Tibial artery (tissue), 4 donors: Measurements from ENCODE around the gene GRB10.
A peak's percentile ranks its signal among the peaks of the same experiment; 100 is the strongest.

Experiments used
- DNase-seq, 2 donors: peaks; one replicate each; pipeline ENCODE4 v3.0.0-alpha.2; 2019
- H3K27ac ChIP-seq, 2 donors: fragments of 200-600 bp; sonication (generic) in 1 of 2; 1 replicate in 1 of 2; 2 replicates in 1 of 2; pipeline ENCODE4 v1.5.1; 2018 to 2019; ENCODE audit warnings: mild to moderate bottlenecking in 1 of 2
- H3K27me3 ChIP-seq, 2 donors: fragments of 200-600 bp; sonication (generic) in 1 of 2; one replicate each; pipeline versions ENCODE4 v1.5.1 to v1.6.0; 2016 to 2019
- H3K36me3 ChIP-seq, 3 donors: fragments of 200-600 bp; sonication (generic) in 2 of 3; one replicate each; pipeline ENCODE4 v1.5.1; 2016 to 2019; ENCODE audit warnings: mild to moderate bottlenecking in 2 of 3
- H3K4me1 ChIP-seq, 4 donors: fragments of 200-600 bp; sonication (generic) in 2 of 4; 1 replicate in 3 of 4; 2 replicates in 1 of 4; pipeline ENCODE4 v1.5.1; 2016 to 2019
- H3K4me3 ChIP-seq, 2 donors: fragments of 200-600 bp; sonication (generic) in 1 of 2; 1 replicate in 1 of 2; 2 replicates in 1 of 2; pipeline ENCODE4 v1.5.1; 2018 to 2019; ENCODE audit warnings: mild to moderate bottlenecking in 2 of 2
- H3K9me3 ChIP-seq, 3 donors: fragments of 200-600 bp; sonication (generic) in 1 of 3; one replicate each; pipeline ENCODE4 v1.5.1; 2016 to 2019
- intact Hi-C: fragments of 100-400 bp; cut with DNase I; formaldehyde crosslinking; loops from one replicate; pipeline ENCODE4 v1.15.0; 2023; ENCODE audit warnings: low total_unique reads
- TF ChIP-seq, protein P1 (sequence below), 2 experiments: fragments of 200-600 bp in 1 of 2; fragments of 450-650 bp in 1 of 2; IDR thresholded peaks; one replicate each; pipeline ENCODE4 v1.5.1; 2017 to 2019; ENCODE audit warnings: antibody characterized with exemption in 2 of 2, mild to moderate bottlenecking in 1 of 2, moderate library complexity in 1 of 2

GRB10 gene

DNA sequence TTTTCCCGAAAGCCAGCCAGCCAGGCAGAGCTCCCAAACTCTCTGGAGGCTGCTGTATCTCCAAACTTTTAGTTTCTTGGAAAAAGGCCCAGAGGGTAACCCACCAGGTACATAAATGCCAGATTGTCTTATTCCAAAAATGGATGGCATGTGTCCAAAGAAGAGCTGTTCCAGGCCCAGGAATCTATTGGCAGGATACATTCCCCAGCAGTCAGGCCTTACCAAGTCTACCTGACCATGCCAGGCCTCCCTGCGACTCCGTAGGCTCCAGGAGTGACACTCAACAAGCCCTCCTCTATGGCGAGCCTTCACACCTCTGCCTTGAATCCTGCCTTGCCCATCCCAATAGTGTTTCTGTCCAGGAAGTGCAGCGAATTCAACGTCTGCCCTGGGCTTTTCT is 95.6 kb downstream of the GRB10 start:
- TF ChIP-seq, protein P1, sequence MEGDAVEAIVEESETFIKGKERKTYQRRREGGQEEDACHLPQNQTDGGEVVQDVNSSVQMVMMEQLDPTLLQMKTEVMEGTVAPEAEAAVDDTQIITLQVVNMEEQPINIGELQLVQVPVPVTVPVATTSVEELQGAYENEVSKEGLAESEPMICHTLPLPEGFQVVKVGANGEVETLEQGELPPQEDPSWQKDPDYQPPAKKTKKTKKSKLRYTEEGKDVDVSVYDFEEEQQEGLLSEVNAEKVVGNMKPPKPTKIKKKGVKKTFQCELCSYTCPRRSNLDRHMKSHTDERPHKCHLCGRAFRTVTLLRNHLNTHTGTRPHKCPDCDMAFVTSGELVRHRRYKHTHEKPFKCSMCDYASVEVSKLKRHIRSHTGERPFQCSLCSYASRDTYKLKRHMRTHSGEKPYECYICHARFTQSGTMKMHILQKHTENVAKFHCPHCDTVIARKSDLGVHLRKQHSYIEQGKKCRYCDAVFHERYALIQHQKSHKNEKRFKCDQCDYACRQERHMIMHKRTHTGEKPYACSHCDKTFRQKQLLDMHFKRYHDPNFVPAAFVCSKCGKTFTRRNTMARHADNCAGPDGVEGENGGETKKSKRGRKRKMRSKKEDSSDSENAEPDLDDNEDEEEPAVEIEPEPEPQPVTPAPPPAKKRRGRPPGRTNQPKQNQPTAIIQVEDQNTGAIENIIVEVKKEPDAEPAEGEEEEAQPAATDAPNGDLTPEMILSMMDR (IDR thresholded peaks at IDR 0.05) = no peak
- no peaks in the 10 kb centered on the region for H3K9me3 ChIP-seq
- intact Hi-C loops = loop anchor here (10.0 kb wide), 1 partner anchor 388 kb away; no protein-coding TSS in a partner anchor
- no peak overlapping the region for H3K4me3 ChIP-seq
- DNase-seq = no peak
- H3K27ac ChIP-seq = no peak overlapping the region
- H3K27me3 ChIP-seq = no peaks in the 10 kb centered on the region
- peaks cover 0 to 15% (median 11%) of the 10 kb centered on the region in 3 donors for H3K36me3 ChIP-seq
- H3K4me1 ChIP-seq = peaks cover 0 to 29% (median 14%) of the 10 kb centered on the region in 4 donors

DNA sequence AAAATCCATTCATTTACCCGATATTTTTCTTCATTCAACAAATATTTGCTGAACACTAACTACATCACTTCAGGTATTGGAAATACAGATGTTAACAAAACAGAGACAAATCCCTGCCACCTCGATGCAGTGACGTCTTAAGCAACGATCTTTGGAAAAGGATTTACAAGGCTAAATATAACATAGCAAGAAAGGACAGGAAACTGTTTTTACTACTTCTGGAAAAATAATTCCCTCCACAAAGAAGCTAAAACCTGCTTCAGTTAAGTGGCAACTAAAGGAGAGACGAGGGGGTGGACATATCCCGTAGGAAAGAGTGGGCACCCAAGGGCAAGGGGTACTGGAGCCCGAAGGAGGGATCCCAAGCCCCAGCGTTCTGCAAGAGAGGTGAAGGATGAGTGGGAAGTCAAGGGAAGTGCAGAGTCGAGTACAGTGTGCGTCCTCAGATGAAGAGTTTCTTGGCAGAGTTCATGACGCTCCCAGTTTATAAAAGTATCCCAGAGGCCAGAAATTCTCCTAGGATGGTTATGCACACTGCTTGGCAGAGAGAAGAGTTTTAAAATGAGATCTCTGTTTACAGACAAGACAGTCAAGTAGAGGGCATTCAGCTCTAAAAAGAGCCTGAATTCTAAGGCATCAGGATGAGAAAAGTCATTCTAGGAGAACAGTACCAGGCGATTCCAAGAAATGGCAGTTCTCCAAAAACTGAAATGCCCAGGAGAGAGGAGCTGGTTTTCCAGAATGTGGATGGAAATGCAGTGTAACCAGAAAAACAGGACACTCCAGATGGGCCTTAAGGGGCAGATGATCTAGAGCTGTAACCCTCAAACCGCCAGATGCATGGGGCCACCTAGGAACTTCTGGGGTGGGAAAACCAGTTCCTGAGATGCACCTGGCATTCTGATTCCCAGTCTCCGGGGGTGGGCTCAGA is 97.3 kb downstream of the GRB10 start:
- Histone ChIP-seq H3K4me1 (peaks cover 0 to 36% (median 18%) of the 10 kb centered on the region in 4 donors), H3K9me3 (no peaks in the 10 kb centered on the region), H3K4me3 (no peak overlapping the region), H3K27ac (peak overlapping the region; percentile 3 to 20), H3K27me3 (no peaks in the 10 kb centered on the region), H3K36me3 (peaks cover 0 to 15% (median 11%) of the 10 kb centered on the region in 3 donors)
- TF ChIP-seq, protein P1 (IDR thresholded peaks at IDR 0.05) = no peak
- intact Hi-C loops = loop anchor here (10.0 kb wide), 1 partner anchor 389 kb away; no protein-coding TSS in a partner anchor
- DNase-seq = no peak

DNA sequence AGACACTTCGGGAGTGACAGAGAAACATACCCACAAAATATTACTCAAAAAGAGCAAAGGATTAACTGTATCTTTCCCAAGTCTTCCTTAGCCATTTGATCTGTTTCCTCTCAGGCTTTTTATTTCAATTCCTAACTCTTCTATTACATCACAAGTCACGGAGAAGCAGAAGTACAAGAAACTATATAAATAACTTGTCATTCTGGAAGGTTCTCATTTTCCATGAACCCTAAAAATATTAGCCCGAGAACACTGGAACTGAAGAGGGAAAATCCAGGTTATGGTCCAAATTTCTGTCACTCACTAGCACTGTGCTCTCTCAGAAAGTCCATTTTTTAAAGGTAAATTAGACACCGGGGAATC is 98.0 kb downstream of the GRB10 start:
- H3K4me3 ChIP-seq = no peak overlapping the region
- H3K4me1 ChIP-seq = peaks cover 0 to 36% (median 18%) of the 10 kb centered on the region in 4 donors
- intact Hi-C loops = loop anchor here (10.0 kb wide), 1 partner anchor 390 kb away; no protein-coding TSS in a partner anchor
- H3K9me3 ChIP-seq = no peaks in the 10 kb centered on the region
- DNase-seq = no peak
- peak overlapping the region; percentile 3 to 20 for H3K27ac ChIP-seq
- H3K27me3 ChIP-seq = no peaks in the 10 kb centered on the region
- TF ChIP-seq, protein P1 (IDR thresholded peaks at IDR 0.05) = no peak
- H3K36me3 ChIP-seq = peaks cover 0 to 15% (median 7%) of the 10 kb centered on the region in 3 donors

DNA sequence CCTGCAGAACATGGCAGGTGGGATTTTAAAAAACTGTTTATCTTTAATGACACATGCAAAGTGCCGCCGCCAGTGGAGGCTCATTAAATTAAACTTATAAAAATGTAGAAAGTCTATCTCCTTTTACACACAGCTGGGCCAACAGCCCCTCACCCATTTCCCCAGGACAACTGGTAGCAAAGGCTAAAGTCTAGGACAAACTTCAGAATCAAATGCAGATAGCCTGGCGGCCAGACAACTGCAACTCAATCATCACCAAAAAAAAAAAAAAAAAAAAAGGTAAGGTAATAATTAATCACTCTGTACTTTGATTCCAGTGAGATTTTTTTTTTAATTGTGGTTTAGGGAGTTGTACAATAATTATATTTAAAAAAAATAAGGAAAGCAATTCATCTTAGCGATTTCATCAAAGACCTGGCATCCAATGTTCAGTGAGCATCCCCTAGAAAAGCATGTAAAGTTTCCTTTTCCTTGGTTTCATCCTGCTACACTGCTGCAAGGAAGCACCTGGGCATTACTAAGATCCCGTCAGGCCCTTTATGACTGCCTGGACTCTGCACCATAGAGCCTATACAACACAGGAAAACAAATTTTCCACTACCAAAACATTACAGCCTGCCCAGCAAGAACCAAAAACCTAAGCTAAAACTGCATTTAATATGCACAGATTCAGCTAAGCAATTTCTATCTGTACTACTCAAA is 98.5 kb downstream of the GRB10 start:
- H3K4me1 ChIP-seq = peaks cover 0 to 37% (median 20%) of the 10 kb centered on the region in 4 donors
- TF ChIP-seq, protein P1 (IDR thresholded peaks at IDR 0.05) = no peak
- peaks cover 0 to 15% (median 2%) of the 10 kb centered on the region in 3 donors for H3K36me3 ChIP-seq
- H3K27me3 ChIP-seq = no peaks in the 10 kb centered on the region
- intact Hi-C loops = loop anchor here (10.0 kb wide), 1 partner anchor 391 kb away; no protein-coding TSS in a partner anchor
- no peak overlapping the region for H3K4me3 ChIP-seq
- H3K27ac ChIP-seq = no peak overlapping the region
- DNase-seq = no peak
- H3K9me3 ChIP-seq = no peaks in the 10 kb centered on the region

DNA sequence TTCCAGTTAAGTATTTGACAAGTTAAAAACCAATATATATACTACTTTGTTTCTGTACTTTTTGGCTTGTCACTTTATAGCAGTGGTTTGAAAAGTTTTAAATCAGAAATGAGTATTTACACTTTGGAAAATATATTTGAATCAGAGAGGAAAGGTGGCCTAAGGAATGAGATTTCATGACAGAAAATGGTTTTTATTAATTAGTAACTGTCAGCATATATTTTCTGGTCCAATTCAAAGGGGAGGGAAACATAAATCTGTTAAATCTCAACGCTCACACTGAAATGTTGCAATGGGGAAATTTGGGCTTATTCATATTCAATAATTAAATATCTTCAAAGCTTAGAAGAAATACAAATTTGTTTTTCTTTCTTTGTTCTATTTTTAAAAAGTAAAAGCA is 100.1 kb downstream of the GRB10 start:
- Histone ChIP-seq H3K36me3 (peaks cover 0 to 5% (median 0%) of the 10 kb centered on the region in 3 donors), H3K4me1 (peaks cover 0 to 46% (median 29%) of the 10 kb centered on the region in 4 donors), H3K27me3 (no peaks in the 10 kb centered on the region), H3K4me3 (no peak overlapping the region), H3K9me3 (no peaks in the 10 kb centered on the region), H3K27ac (no peak overlapping the region)
- DNase-seq = no peak
- TF ChIP-seq, protein P1 (IDR thresholded peaks at IDR 0.05) = no peak
- intact Hi-C loops = loop anchor here (10.0 kb wide), 1 partner anchor 392 kb away; no protein-coding TSS in a partner anchor
